ENCODE data around the gene PCSK4. TPM values are rescaled to one million over a fixed set of nuclear protein-coding genes. Genes with fewer than 3 reads are reported as not detected.
A peak's percentile ranks its signal among the peaks of the same experiment; 100 is the strongest.
"Not testable (repeated sequence)": the region's sequence is repeated elsewhere in the genome, so short reads cannot be mapped to it uniquely, and the experiment has no call there.

PCSK4 gene
- total and polyA plus RNA-seq, 2 of the 13 experiments (the other 11 are each of a cell fraction or from before 2014, with no cell fraction given) = 2.0 to 2.7 TPM

DNA sequence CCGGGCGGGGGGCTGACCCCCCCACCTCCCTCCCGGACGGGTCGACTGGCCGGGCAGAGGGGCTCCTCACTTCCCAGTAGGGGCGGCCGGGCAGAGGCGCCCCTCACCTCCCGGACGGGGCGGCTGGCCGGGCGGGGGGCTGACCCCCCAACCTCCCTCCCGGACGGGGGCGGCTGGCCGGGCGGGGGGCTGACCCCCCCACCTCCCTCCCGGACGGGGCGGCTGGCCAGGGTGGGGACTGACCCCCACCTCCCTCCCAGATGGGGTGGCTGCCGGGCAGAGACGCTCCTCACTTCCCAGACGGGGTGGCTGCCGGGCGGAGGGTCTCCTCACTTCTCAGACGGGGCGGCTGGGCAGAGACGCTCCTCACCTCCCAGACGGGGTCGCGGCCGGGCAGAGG lies 9.1 kb upstream of the PCSK4 start:
- H3K9ac ChIP-seq (ENCODE audit: insufficient read depth, low read depth, low read length); H3K27me3 ChIP-seq (ENCODE audit: control insufficient read depth in 1 of 2, insufficient read depth in 2 of 2, low read length in 2 of 2); BruUV-seq (replicated peaks); DNase-seq (ENCODE audit: low spot score); H2AFZ ChIP-seq (ENCODE audit: low read length); ATAC-seq; POLR2A ChIA-PET; intact Hi-C loops (cut with micrococcal nuclease; ENCODE audit: unreplicated experiment); H3K36me3 ChIP-seq (replicated peaks in 1 of 2; ENCODE audit: control insufficient read depth in 1 of 2, insufficient read depth in 2 of 2, low read length in 2 of 2); H3K4me3 ChIP-seq (replicated peaks in 1 of 3; ENCODE audit: insufficient read depth in 1 of 3, low read depth in 2 of 3, low read length in 3 of 3); H3K79me2 ChIP-seq (ENCODE audit: insufficient read depth, low read length); H3K9me3 ChIP-seq (ENCODE audit: low read length); CTCF ChIA-PET (ENCODE audit: low intra/inter-chr PET ratio, low total read pairs); H3K27ac ChIP-seq (ENCODE audit: extremely low read length, insufficient read depth, low read length); H4K20me1 ChIP-seq (ENCODE audit: insufficient read depth, low read length); in situ Hi-C loops (cut with HindIII; ENCODE audit: extremely low pct_ligation_motif_present, low pct_unique_long_range_greater_than_20kb); FAIRE-seq; H3K4me2 ChIP-seq (ENCODE audit: low read depth, low read length): not testable (repeated sequence)
- H3K4me1 ChIP-seq (ENCODE audit: insufficient read depth, low read length) = peaks cover 44% of the 10 kb centered on the region
- WGBS (ENCODE audit: low lambda C conversion rate) = no CpG with 5 or more reads among the region's 34 CpGs

DNA sequence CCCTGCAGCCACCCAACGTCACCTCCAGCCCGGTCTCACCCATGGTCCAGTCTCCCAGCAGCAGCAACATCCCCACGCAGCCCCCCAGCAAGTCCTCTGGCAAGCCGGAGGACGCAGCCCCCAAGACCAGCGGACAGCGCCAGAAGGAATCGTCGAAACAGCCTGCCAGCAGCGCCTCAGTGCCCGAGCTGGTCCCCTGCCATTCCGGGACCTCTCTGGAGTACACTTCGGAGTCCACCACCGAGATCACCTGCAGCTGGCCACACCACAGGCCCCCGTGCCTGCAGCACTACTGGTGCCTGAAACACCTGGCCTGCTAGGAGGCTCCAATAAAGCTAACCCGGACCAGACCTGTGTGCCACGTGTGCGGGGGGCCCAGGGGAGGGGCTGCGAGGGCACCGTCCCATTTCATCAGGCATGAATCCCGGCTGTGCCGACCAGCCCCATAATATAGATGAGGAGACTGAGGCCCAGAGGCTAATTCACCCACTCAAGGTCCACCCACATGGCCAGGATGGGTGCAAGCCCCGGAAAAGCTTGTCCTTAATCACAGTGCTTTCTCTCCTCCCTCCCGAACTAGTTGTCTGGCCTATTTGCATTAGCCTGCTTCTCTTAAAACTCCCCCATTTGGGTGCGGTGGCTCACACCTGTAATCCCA lies 7.6 kb upstream of the PCSK4 start:
- ChIA-PET CTCF (ENCODE audit: low intra/inter-chr PET ratio, low total read pairs) (no interaction called here), POLR2A (no interaction called here)
- TF ChIP-seq PHF20 (CRISPR knock-in tag; IDR thresholded peaks at IDR 0.05) = no peak
- peak; percentile 54 for TF ChIP-seq AGO2 (optimal IDR thresholded peaks at IDR 0.05; ENCODE audit: low read depth, low read length)
- TF ChIP-seq ZNF629 (CRISPR knock-in tag; conservative IDR thresholded peaks at IDR 0.05) = peak; percentile 76
- BruUV-seq (replicated peaks) = no TSS peak
- Histone ChIP-seq H3K4me1 (ENCODE audit: insufficient read depth, low read length) (peaks cover 53% of the 10 kb centered on the region), H3K27ac (ENCODE audit: extremely low read length, insufficient read depth, low read length) (no peak overlapping the region), H3K36me3 (replicated peaks in 1 of 2; ENCODE audit: control insufficient read depth in 1 of 2, insufficient read depth in 2 of 2, low read length in 2 of 2) (no peaks in the 10 kb centered on the region), H3K4me2 (ENCODE audit: low read depth, low read length) (no peak overlapping the region), H2AFZ (ENCODE audit: low read length) (no peak overlapping the region), H4K20me1 (ENCODE audit: insufficient read depth, low read length) (no peaks in the 10 kb centered on the region), H3K27me3 (ENCODE audit: control insufficient read depth in 1 of 2, insufficient read depth in 2 of 2, low read length in 2 of 2) (no peaks in the 10 kb centered on the region), H3K9ac (ENCODE audit: insufficient read depth, low read depth, low read length) (no peak overlapping the region), H3K79me2 (ENCODE audit: insufficient read depth, low read length) (no peaks in the 10 kb centered on the region), H3K4me3 (replicated peaks in 1 of 3; ENCODE audit: insufficient read depth in 1 of 3, low read depth in 2 of 3, low read length in 3 of 3) (no peak overlapping the region), H3K9me3 (ENCODE audit: low read length) (no peaks in the 10 kb centered on the region)
- no peak for ATAC-seq
- intact Hi-C loops (cut with micrococcal nuclease; ENCODE audit: unreplicated experiment) (no loop called here), in situ Hi-C loops (cut with HindIII; ENCODE audit: extremely low pct_ligation_motif_present, low pct_unique_long_range_greater_than_20kb) (no loop called here)
- no peak for FAIRE-seq
- DNase-seq (ENCODE audit: low spot score) = no peak
- WGBS (ENCODE audit: low lambda C conversion rate) = 82% methylated on average over 7 of the region's 25 CpGs

Data from HepG2 (cell line).